Stimulated activated CD4-positive, alpha-beta T cell treated with anti-CD3 and anti-CD28 coated beads, Interleukin-2, amount 100 ng/mL, for 24 hours (primary cell): ENCODE data around the gene CLEC18B.
"Not testable (repeated sequence)": the region's sequence is repeated elsewhere in the genome, so short reads cannot be mapped to it uniquely, and the experiment has no call there.

Source experiments
- DNase-seq, 2 donors: peaks; one replicate each; pipeline ENCODE4 v3.0.0-alpha.2; 2020

CLEC18B gene

DNA sequence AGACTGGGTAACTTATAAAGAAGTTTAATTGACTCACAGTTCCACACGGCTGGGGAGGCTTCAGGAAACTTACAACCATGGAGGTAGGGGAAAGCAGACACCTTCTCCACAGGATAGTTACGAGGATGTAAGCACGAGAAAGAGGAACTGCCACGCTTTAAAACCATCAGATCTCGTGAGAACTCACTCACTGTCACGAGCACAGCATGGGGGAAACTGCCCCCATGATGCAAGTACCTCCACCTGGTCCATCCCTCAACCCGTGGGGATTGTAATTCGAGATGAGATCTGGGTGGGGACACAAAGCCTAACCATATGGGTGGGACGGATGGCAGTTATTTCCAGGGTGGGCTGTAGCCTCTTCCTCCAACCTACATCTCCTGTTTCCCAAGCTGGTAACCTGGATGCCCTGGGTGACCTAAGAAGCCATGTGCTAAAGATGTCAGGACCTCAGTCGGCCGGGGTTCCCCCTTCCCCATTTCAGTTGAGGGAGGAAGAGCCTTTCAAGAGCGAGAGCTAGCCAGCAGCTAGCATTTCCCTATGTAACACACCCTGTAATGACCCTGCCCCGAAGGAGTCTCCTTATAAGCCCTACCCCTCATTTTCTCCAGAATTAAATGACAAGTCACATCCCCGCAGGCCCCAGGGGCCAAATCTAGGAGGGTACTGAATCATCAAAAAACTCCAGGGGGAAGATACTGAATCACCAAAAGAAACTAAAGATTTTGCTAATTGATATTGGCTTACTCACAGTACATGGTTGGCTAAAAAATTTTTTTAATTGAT, 16.9 kb downstream of the CLEC18B start:
- not testable (repeated sequence) for DNase-seq

DNA sequence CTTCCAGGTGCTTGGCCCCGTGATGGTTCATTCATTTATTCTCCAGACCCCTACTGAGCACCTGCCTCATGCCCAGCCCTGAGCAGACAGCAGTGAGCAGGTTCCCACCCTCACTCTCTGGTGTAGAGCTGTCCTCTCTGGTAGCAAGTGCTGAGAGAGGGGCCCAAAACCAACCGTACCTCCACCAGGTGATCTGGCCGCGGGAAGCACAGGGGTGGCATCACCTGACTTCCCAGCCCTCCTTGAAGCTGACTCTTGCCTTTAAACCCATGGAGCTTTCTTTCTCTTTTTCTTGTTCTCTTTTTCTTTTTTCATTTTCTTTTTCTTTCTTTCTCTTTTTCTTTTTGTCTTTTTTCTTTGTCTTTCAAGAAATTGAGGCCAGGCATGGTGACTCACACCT, 21.0 kb downstream of the CLEC18B start:
- not testable (repeated sequence) for DNase-seq

DNA sequence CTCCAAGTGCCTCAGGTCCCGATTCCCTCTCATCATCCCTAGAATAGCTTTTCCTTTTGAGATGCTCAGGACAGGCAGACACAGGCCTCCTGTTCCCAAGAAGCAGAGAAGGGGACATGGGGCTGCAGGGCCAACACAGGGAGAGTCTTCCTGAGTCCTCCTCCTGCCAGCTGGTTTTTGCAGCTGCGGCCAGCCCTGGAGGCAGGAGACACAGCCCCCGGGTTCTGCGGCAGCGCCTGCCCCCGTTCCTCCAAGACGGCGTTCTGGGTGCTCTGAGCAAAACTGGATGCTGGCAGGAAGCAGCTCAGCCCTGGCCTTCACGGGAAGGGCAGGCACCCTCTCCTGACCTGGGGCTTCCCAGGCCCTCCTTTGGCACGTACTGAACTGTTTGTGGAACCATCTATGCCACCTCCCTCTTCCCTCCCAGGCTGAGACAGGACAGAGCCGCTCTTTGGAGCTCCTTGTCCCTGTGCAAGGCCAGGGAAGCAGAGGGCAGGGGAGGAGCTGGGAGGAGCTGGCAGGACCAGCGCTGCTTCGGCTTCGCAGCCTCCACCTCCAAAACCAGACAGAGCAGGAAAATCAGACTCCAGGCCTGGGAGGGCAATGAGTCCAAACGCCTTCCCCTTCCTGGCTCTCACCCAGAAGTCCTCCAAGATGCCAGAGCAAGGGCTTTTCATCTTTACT, 22.9 kb downstream of the CLEC18B start:
- not testable (repeated sequence) for DNase-seq

DNA sequence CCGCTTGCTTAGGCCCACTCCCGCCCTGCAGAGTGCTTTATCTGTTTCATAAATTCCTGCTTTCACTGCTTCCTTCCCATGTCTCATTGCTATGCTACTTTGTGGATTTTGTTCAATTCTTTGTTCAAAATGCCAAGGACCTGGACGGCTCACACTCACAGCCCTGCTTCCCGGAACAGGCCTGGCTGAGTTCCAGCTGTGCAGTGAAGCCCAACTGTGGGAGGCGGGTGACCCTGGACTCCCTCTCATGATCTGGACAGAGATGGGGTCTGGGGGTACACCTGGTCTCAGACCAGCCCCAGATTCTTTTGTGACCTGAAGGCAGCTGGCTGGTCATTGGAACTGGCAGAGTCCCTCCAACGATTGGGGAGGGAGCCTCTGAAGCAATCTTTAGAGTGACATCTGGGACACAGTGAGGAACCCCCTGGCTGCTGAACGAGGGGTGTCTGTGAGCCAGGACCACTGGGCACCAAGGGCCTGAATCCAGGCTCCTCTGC, 24.7 kb downstream of the CLEC18B start:
- DNase-seq: not testable (repeated sequence)

DNA sequence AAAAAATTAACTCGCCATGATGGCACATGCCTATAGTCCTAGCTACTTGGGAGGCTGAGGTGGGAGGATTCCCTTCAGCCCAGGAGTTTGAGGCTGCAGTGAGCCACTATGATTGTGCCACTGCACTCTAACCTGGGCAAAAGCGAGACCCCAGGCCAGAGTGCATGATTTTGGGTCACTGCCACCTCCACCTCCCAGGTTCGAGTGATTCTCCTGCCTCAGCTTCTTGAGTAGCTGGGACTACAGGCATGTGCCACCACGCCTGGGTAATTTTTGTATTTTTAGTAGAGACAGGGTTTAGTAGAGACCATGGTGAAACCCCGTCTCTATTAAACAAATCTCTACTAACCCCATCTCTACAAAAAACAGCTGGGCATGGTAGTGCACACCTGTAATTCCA, 26.7 kb downstream of the CLEC18B start:
- DNase-seq: not testable (repeated sequence)

DNA sequence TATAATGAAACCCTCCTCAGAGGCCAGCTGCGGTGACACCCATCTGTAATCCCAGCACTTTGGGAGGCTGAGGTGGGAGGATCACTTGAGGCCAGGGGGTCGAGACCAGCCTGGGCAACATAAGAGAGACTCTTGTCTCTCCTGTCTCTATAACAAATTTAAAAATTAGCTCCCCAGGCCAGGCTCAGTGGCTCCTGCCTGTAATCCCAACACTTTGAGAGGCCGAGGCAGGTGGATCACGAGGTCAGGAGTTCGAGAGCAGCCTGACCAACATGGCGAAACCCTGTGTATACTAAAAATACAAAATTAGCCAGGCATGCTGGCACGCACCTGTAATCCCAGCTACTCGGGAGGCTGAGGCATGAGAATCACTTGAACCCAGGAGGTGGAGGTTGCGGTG, 27.1 kb downstream of the CLEC18B start:
- not testable (repeated sequence) for DNase-seq

DNA sequence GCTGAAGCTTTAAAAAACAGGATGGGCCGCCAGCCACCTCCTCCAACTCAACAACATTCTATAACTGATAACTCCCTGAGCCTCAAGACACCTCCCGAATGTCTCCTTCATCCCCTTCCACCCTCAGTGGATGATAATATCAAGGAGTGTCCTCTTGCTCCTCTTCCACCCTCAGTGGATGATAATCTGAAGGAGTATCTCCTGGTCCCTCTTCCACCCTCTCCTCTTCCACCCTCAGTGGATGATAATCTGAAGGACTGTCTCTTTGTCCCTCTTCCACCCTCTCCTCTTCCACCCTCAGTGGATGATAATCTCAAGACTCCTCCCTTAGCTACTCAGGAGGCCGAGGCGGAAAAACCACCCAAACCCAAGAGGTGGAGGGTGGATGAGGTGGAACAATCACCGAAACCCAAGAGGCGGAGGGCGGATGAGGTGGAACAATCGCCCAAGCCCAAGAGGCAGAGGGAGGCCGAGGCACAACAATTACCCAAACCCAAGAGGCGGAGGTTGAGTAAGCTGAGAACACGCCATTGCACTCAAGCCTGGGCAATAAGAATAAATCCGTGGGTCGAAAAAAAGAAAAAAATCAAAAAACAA, 29.7 kb downstream of the CLEC18B start:
- not testable (repeated sequence) for DNase-seq

DNA sequence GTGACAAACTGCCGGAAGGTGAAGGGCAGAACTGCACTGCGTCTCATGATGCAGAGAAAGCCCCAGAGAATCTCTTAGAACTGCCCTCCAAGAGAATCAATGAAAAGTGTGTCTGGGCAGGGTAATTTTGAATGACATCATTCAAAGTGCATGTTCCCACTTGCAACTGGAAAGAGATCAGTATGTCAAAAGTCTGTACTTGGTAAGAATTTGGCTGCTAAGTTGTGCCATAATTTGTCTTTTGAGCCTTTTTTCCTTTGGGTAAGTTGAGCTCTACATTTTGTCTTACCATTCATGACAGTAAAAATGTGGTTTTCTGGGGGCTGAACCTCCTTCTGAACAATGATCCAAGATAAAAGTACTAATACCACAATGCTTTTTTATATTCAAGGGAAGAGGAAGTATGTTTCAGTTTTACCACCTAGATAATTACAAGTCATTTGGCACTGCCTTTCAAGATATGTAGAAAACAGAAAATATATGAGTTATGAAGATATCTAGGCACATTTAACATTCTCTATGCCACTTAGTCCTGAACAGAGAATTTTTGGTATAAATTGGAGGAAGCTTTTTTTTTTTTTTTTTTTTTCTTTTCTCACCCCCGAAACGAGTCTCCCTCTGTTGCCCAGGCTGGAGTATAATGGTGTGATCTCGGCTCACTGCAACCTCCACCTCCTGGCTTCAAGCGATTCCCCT, 38.8 kb downstream of the CLEC18B start:
- not testable (repeated sequence) for DNase-seq

DNA sequence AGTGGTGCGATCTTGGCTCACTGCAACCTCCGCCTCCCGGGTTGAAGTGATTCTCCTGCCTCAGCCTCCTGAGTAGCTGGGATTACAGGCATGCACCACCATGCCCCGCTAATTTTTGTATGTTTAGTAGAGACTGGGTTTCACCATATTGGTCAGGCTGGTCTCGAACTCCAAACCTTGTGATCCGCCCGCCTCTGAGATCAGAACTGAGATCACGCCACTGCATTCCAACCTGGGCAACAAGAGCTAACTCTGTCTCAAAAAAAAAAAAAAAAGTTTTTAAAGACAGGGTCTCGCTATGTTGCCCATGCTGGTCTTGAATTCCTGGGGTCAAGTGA, 47.5 kb downstream of the CLEC18B start:
- not testable (repeated sequence) for DNase-seq

DNA sequence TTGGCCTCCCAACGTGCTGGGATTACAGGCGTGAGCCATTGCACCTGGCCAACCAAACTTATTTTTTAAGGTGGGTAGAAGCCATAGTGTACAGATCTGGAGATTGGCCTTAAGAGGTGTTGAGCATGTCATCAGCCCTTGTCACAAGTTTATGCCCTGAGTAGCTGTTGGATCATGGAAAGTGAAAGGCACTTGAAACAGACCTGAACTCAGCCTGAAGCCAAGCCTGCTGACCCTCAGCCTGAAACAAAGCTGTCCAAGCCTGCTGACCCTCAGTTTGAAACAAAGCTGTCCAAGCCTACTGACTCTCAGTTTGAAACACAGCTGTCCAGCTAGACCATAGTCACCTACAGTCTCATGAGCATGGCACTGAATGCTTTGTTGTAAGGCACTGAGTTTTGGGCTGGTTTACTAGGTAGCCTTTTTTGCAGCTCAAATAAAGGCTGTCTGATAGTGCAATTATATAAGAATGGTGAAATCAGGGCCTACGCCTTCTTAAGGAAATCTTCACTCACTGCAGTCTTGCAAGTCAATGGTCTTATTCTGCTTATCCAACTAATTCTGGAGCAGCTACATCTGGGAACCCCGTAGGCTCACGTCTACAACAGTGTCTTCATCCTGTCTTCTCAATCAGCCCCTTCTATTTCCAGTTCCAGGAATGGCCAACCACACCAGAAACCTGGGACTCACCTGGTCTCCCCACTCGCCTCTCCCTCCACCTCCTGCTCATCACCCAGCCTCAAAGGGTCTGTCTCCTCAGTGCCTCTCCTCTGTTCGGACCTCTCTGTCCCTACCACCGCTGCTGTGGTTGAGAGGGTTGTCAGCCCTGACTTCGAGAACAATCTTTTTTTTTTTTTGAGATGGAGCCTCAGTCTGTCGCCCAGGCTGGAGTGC, 48.1 kb downstream of the CLEC18B start:
- DNase-seq: no peak

DNA sequence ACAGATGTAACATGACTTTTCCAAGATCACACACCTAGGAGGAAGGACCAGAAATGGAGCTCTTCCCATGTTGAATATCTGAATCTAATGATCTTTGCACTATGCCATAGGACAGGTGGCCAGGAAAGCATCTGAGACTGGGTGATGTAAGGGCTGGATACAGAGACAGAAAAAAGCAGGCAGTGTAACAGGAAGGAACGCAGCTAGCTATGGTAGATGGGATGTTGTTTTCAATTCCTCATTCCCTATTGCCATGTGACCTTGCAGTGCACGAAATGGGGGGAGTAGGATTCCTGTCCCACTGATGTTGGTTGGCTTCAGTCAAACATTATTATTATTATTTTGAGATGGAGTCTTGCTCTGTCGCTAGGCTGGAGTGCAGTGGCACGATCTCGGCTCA, 48.9 kb downstream of the CLEC18B start:
- no peak for DNase-seq

DNA sequence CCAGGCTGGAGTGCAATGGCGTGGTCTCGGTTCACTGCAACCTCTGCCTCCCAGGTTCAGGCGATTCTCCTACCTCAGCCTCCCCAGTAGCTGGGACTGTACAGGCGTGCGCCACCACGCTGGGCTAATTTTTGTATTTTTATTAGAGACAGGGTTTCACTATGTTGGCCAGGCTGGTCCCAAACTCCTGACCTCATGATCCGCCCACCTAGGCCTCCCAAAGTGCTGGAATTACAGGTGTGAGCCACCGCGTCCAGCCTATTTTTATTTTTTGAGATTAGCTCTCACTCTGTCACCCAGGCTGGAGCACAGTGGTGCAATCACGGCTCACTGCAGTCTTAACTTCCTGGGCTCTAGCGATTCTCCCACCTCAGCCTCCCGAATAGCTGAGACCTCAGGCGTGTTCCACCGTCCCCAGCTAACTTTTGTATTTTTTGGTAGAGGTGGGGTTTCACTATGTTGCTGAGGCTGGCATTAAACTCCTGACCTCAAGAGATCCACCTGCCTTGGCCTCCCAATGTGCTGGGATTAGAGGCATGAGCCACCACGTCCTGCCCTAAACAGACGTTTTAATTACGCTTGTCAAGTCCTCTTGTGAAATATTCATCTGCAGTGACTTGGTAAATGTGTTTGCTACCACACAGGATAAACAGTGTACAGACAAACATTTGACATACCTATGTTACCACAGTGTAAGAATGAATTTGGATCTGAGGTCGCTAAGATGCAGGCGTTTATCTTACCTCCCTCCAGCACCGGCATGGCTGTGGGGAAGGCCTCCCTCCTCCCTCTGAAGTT, 50.7 kb downstream of the CLEC18B start:
- DNase-seq: not testable (repeated sequence)

DNA sequence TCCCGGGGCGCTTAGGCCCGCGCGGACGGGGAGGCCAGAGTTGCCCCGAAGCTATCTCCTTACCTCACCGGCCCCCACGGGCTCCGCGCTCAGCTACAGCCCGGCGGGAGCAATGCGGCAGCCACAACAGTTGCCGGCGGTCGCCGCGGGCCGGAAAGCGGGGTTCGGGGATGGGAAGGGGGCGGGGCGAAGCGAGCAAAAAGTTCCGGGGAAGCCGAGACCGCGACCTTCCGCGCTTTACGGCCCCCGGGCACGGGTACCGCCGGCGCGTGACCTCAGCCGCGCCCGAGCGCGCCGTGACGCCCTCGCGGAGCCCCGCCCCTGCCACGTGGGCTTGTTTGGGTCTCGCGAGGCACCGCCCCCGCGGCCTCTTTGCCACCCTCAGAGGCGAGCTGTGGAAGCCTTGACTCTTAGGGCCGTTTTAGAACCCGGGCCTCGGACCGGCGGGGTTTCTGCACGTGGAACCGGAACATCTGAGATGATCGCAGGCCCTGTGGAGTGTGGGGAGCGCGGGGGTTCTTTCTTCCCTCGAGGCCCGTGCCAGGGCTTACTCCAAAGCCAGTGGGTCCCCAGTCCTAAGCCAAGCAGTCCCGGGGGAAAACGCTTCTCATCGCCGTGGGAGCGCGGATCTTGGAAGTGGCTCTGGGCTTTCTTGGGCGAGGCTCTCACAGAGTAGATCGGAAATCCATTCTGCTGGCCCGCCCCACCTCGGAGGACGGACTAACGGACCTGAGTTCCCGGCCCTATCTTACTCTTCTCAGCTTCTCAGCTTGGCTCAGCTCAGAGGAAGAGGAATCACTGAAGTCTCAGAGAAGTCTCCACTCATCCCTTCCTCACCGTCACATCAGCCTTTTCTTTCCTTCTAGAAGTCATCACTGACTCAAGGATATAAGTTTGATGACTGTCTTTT, 53.0 kb downstream of the CLEC18B start:
- DNase-seq: peak; percentile 97 to 98

DNA sequence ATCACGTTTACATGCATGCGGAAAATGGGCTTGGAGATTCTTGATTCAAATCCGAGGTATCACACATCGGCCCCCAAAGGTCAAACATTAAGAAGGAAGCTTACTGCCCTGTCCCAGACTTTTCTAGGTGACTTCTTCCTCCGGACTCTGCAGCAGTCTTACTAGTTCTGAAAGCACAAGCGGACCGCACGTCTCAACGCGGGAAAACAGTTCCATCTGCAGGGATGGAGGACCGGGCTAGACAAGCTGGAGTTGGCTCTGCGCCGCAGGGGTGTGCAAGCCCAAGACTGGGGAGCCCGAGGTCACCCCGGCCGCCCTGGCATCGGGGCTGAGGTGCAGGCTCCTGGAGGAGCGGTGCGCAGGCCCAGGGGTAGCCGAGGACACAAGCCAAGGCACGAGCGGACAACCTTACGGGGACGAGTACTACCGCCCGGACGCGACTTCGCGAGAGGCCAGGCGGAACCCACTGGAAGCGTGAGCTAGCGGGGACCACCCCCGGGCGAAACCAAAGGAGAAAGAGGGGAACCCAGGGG, 53.7 kb downstream of the CLEC18B start:
- DNase-seq: peak; percentile 37 to 52

DNA sequence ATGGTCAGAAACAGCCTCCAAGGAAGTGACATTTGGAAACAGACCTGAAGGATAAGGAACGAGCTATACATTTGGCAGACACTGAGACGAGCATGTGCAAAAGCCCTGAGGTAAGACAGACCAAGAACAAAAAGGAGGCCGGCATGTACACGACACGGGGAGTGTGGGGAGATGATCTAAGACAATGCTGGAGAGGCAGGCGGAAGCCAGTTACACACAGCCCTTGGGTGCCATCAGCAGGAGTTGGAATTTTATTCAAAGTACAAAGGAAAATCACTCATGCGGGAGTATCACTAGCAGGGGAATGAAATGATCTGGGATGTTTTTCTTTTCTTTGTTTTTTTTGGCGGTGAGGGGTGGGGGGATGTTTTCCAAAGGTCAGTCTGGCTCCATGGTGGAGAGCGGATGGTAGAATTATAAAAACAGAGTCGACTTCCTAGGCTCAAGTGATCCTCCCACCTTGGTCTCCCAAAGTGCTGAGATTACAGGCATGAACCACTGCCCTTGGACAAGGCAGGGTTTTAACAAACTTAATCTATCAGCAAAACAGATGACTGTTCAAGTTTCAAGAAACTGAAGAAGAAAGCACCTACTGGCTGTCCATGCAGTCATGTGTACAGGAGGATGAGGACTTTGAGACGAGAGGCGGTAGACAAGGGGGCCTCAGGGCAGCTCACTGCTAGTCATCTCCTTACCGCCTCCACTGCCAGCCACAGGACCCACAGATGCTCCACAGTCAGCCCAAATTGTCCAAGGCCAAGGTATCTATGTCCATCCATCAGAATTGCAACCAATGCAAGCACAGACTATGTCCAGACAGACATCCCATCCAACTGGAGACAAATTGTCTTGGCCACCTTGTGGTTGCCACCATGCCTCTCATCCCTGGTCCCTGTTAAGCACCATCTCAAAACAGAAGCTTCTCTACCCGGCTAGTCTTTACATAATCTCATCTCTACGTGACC, 59.4 kb downstream of the CLEC18B start:
- DNase-seq: not testable (repeated sequence)
